Cerebellar cortex (tissue), 1 donor: ENCODE results near the gene ABCA4.
"Not testable (repeated sequence)": the region's sequence is repeated elsewhere in the genome, so short reads cannot be mapped to it uniquely, and the experiment has no call there.

ENCODE experiments used
- DNase-seq: peaks from one replicate; pipeline ENCODE4 v3.0.0-alpha.2; 2015; ENCODE audit warnings: low spot score

ABCA4 gene

GRCh38 chr1:94004924-94005323 lies 116.0 kb downstream of the ABCA4 start:
- DNase-seq, result no peak

DNA sequence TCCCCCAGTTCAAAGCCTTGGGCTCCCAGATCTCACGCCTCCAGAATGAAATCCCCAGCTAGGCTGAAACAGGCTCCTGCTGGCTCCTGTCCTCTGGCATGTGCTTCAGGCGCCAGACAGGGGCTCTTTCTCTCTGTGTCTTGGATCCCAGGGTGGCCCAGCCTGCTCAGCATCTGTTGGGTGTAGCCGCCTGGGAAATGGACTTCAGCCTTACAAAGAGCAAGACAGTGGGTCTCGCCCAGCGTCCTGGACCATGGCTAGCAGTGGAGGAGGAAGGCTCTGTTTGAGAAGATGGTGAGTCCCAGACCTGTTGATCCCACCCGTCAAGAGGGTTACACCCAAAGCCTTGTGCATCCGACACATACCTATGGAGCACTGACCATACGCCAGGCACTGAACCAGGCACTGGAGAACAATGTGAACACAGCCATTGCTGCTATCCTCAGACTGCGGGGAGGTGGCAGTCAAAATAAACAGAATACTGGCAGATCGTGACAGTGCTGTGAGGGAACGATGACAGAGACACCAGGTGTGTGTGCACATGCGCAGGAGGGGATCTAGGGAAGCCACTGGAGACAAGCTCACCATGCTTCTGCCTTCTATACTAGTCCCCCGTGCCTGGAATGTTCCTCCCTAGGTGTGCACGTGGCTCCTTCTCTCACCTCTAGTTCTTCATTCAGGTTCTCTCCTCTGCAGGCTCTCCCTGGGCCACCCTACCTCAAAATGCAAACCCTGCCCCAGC lies 118.7 kb downstream of the ABCA4 start:
- no peak for DNase-seq

DNA sequence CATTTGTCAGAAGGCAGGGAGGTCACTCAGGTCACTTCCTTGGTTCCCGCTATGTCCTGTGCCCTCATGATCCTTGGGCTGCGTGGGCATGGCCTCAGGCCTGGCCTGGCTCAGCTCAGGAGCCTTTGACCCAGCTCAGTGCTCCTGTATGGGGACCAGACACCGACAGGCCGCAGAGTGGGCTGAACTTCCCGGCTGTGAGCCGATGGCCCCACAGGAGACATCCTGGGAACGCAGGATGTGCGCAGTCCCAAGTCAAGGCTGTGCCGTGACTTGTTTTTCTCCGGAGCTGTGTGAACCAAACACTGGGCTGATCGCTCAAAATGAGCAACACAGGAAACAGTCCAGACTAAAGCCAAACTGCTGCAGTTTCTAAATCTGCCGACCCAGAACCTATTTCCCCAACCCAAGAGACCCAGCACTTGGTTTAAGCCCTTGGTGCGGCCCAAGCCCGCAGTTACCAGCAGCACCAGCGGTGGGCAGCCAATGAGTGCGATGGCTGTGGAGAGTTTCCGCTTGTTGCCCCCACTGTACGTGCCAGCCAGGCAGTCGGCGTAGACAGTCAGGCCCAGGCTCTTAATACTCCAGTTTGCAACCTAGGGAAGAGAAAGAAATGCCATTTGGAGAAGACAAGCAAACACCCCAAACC lies 119.4 kb downstream of the ABCA4 start:
- DNase-seq, result no peak

GRCh38 chr1:94000510-94001282 lies 120.3 kb downstream of the ABCA4 start:
- DNase-seq, result no peak

DNA sequence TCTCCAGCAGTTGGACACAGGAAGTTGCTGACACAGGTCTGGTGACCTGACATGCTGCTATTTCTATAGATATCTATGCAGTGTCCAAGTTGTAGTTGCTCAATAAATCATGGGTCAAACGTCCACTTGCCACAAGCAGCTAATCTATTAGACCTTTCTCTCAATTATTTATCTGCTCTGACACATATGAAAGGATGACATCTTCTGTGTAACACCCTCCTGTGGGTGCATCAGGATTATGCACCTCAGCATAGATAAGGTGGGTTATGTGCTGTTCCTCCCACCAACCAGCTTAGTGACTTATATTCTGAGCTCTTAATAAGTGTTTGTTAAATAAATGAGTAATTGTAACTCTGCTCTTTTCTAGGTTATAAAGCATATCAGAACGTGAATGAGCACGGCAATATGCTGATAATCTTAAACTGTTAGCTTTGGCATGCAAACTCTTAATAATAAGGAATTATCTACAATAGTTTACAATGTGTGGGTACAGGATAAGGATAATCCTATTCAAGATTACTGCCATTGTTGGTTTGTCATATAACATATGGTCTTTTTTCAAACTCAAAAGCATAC lies 121.0 kb downstream of the ABCA4 start:
- DNase-seq, result no peak

DNA sequence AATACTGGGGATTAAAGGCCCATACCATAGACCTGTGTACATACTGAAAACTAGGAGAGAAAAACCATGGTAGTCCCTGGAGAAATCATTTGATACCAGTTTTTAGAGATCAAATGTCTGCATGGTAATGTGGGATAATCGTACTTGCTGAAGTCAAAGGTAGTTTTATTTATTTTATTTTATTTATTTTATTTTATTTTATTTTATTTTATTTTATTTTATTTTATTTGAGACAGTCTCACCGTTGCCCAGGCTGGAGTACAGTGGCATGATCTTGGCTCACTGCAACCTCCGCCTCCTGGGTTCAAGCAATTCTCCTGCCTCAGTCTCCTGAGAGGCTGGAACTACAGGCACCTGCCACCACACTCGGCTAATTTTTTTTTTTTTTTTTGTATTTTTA lies 122.4 kb downstream of the ABCA4 start:
- DNase-seq, result not testable (repeated sequence)

- no peak for DNase-seq
Measured at GRCh38 chr1:93997756-93998155, 123.2 kb downstream of the ABCA4 start.

DNA sequence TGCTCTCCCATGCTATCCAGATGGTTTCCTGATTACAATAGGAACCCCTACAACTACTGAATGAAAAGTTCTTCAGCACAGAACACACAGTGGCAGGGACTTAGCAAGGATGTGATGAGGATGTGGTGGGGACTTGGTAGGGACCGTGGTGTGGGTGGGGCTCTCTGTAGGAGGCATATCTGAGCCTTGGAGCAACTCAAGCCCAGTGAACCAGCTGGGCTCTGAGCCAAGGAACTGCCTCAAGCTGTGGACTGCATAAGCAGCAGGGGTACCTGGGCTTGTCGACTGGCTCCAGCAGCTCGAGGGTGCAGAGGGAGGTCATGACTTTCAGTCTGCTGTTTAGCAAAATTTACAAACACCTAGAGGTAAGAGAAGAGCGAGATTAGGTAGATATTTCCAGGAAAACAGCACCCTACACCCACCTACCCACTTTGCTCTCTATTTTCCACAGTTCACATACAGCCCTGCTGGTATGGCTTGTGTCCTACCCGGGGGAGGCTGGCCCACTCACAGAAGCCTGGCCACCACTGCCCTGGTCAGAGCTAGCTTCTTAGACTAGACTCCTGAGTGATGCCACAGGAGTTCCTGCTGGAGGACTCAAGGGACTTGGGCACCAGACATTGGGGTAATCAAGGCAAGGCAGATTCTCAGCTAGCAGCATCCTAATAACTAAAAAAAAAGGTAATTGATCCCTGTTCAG lies 125.0 kb downstream of the ABCA4 start:
- DNase-seq, result no peak

- no peak for DNase-seq
Measured at GRCh38 chr1:93993731-93994130, 127.2 kb downstream of the ABCA4 start.

DNA sequence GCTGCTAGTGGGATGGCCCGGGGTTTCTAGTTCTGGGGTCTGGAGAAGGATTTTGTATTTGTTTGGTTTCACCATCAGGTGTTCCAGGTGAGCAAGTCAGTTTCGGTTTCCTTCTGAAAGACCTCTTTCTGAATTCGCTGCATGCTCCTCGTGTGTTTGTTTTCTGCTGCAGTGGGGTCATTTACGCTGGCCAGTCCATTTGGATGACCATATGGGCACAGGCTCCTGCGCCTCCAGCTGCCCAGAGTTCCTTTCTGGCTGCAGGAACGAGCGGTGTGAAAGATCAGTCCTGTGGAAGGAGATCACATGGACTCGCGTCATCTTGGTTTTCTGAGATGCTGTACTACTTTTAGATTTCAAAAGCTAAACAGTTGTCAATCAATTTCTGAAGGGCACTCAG lies 128.0 kb downstream of the ABCA4 start:
- DNase-seq, result no peak

DNA sequence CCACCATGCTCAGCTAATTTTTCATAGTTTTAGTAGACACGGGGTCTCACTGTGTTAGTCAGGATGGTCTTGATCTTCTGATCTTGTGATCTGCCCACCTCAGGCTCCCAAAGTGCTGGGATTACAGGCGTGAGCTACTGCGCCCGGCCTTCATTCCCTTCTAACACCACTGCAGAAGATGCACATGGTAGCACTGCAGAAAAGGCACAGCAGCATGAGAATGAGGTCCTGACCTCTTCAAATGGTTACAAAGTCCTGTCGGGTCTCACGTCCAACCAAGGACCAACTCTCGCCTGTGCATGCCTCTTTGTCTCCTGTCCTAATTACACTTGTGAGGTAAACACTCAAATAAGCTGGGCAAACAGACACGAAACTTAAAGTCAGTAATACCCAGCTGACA lies 128.8 kb downstream of the ABCA4 start:
- DNase-seq, result no peak

GRCh38 chr1:93991271-93991670 lies 129.7 kb downstream of the ABCA4 start:
- no peak for DNase-seq

DNA sequence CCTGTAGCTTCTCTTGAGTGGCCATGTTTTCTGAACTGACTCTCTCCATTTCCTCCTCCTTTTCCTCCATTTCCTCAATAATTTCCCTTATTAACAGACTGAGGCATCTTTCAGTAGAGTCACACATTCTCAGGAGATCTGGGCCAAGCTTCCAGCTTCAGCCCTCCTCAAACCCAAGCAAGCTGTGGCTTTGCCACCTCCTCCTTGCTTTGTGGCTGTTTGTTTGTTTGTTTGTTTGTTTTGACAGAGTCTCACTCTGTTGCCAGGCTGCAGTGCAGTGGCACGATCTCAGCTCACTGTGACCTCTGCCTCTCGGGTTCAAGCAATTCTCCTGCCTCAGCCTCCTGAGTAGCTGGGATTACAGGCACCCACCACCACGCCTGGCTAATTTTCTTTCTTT lies 130.5 kb downstream of the ABCA4 start:
- not testable (repeated sequence) for DNase-seq

DNA sequence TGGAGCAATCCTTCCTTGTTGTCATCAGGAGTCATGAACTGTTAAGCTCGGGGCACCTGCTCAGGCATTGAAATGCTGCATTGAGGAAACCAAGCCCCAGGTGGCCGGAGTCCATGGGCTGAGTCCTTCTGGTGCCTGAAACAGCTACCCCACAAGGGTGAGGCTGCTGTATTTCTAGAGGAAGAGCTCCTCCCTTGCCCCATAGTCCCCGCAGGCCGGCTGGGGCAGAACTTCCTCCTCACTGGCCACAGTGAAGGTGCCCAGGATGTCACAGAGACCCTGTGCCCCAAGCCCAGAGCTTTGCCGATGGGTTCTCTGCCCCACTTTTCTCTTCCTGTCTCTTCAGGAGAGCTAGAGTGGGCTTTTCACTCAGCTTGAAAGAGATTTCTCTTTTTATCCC lies 130.9 kb downstream of the ABCA4 start:
- no peak for DNase-seq

- DNase-seq, result no peak
Measured at GRCh38 chr1:93989601-93990000, 131.3 kb downstream of the ABCA4 start.

- no peak for DNase-seq
Measured at GRCh38 chr1:93988634-93989350, 132.2 kb downstream of the ABCA4 start.

DNA sequence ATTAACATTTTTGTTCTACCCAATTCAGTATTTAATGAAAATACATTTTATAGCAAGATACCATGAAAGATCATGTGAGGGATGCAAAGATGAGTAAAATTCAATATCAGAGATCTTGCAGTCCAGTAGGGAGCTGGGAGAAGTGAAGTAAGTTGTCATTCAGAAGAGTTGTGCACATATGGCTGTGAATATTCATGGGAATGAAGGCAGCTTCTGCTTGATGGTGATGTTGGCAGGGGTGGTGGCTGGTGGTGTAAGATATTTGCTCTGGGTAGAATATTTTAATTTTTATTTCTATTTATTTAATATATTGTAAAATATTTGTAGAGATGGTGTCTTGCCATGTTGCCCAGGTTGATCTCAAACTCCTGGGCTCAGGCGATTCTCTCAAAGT lies 139.7 kb downstream of the ABCA4 start:
- no peak for DNase-seq

DNA sequence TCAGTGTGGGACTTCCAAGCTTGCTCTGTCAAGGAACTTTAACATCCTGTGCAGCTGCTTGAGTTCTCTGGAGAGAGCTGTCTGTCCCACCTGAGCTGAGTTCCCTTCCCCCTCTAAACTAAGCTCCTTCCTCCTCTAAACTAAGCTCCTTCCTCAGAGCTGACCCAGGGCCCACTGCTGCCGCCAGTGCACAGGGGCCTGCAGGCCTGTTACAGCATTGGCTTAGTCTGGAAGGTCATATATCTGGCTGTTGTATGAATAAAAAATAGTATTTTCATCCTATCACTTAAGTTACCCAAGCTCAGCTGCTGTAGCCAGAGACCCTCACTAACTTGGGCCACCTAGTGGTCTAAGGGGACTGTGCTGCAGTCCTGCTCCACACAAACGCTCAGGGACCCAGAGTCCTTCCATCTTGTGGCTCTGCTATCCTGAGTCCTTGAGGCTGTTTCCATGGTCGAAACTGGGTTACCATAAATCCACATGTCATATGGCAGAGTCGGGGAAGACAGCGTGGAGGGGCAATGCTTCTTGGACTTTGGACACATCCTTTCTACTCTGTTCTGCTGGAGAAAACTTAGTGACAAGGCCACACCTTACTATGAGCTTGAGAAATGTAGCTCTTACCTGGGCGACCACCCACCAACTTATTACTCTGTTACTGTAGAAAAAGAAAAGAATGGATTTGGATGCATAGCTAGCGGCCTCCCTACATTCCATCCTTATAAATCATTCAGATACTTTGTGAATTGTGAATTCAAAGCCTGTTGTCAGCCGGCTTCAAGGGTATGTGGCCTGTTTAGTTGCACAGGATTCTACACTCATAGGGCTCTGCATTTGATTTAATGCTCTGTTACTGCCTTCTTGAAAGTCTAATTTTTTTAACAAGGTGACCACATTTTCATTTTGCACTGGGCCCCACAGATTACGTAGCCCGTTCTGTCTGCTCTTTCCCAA lies 140.4 kb downstream of the ABCA4 start:
- DNase-seq, result peak; percentile 12

DNA sequence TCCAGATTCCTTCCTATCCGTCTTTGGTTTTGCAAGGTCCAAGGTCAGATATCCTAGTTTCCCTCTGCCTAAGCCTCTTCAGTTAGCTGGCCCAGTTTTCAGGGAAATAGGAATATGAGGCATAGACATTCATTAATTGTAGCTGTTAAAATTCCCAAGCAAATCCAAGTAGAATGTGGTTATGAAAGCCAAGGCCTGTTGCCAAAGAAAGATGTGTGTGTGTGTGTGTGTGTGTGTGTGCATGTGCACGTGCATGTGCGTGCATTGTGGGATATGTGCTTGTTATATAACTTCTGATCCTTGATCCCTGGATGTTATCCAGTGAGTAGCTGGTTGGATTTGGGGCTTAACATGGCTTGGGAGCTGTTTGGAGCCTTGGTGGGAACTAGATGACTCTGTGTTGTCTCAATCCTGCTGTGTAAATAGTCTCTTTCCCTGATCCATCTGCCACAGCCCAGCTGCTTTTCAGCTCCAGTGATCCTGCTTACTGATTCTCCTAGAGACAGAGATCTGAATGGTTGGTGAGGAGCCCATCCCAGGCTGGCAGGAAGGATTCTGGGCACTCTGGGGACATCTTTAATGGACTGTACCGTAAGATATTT lies 141.1 kb downstream of the ABCA4 start:
- DNase-seq, result peak; percentile 15
